GM21423 (cell line): ENCODE results near the gene COPS8.

Experiments used
- ATAC-seq: cut with Tn5 transposase; IDR thresholded peaks from one replicate; pipeline ENCODE4 v1.9.1; 2021; ENCODE audit warnings: mild to moderate bottlenecking, moderate library complexity; ENCODE audit not compliant: unreplicated experiment

The COPS8 gene

GRCh38 chr2:237130562-237131421, 45.1 kb downstream of the COPS8 start:
- no peak for ATAC-seq

GRCh38 chr2:237131749-237132533, 46.3 kb downstream of the COPS8 start:
- no peak for ATAC-seq

- no peak for ATAC-seq
Measured at GRCh38 chr2:237132799-237133198, 47.1 kb downstream of the COPS8 start.

DNA sequence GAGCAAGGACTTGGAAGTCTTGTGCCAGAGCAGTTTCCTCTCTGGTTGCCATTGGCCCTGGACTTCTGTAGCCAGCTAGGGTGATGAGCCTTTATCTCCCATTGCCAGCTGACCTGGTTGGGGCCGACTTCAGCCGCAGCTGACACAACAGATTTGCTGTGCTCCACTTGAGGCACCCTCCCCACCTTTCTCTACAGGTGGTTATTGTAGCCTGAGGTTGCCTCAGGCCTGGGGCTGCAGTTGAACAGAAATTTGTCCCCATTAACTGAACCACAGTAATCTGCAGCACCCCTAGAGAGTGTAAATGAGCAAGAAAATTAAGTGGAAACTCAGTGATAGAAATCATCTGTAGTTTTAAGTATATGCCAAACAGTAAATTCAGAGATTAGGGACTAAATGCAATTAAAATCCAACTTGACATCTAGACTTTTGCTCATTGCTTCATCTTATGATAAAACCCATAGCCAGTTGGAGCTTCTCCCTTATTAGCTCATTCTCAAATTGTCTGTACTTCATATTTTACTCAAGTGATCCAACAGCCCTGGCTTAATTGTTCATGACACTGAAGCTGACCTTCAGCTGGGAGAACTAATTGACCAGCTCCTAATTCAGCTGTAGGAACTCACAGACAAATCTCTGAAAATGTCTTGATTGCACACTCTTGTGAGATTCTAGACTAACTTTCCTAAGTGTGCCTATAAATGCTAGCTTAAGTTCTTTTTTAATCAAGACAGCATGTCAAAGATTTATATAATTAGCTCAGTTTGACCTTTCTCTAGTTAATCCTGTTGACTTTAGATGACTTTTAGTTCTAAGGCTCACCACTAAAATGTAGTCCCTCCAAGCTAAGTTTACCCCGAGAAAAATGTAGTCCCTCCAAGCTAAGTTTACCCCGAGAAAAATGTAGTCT, 48.9 kb downstream of the COPS8 start:
- no peak for ATAC-seq

DNA sequence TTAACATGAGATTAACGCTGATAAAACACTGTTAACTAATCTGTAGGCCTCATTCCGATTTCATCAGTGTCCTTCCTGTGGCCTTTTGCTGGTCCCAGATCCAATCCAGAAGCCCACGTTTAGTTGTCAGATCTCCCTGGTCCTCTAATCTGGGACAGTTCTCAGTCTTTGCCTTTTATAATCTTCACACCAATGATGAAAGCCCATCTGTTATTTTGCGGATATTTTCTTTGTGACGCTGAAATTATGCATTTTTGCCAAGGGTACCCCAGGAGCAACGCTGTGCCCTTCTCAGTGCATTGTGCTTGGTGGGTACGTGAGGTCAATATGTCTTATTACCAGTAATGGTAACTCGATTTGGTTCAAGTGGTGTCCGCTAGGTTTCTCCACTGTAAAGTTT, 51.1 kb downstream of the COPS8 start:
- ATAC-seq, result no peak

DNA sequence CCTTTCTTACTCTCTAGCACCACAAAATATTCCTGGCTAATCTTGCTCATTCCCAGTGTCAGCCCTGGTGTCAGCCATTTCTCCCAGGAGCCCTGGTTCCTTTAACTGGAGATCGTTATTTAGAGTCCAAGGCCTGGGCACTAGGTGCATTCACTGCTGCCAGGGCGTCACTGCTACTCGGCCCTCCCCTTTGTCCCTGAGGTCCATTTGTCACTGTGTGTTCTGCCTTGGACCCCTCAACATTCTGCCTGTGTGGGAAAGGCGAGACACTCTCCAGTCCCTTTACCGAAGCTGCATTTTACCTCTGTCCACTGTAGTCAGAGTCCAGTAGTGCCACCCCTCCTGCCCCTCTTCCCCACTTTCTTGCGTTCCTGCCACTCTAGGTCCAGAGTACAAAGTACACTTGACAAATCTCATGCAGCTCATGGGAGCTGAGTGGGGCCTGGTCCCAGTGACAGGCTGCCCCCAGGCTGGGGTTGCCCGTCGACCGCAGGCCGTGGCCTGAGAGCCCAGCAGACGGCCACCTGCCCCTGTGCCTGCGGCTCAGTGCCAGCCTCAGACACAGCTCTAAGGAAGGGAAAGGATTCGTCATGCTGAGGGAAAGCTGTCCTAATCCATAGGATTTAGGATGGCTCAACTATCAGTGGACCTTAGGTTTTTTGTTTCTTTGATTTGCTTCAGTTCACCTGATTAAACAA, 52.1 kb downstream of the COPS8 start:
- no peak for ATAC-seq

DNA sequence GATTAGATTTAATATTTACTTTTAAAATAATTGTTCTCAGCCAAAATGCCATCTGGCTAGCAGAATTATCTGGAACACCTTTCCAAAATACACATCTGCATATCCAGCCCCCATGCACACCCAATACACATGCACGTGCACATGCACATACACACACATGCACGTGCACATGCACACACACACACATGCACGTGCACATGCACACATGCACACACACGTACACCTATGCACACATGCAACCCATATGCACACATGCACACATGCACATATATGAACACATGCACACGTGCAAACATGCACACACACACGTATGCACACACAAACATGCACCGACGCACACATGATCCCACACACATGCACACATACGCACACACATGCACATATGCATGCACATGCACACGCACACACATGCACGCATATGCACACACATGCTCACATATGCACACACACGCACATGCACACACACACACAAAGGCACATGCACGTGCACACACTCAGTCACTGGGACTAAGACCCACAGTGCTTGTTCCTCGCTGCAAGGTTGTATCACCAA, 53.5 kb downstream of the COPS8 start:
- no peak for ATAC-seq

- ATAC-seq, result no peak
Measured at GRCh38 chr2:237140689-237141285, 55.1 kb downstream of the COPS8 start.

- ATAC-seq, result no peak
Measured at GRCh38 chr2:237141571-237142051, 55.9 kb downstream of the COPS8 start.

DNA sequence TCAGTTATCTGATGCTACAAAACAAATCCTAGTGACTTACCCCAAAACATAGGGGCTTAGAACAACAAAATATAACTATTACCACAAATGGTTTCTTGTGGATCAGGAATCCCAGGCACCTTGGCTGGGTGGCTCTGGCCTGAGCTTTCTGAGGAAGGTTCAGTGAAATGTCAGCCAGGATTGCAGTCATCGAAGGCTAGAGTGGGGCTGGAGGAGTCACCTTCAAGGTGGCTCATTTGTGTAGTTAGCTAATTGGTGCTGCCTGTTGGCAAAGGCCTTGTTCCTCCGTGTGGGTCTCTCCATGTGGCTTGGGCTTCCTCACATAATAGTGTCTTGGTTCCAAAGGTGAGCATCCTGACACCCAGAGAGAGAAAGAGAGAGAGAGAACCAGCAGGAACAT, 57.4 kb downstream of the COPS8 start:
- no peak for ATAC-seq

DNA sequence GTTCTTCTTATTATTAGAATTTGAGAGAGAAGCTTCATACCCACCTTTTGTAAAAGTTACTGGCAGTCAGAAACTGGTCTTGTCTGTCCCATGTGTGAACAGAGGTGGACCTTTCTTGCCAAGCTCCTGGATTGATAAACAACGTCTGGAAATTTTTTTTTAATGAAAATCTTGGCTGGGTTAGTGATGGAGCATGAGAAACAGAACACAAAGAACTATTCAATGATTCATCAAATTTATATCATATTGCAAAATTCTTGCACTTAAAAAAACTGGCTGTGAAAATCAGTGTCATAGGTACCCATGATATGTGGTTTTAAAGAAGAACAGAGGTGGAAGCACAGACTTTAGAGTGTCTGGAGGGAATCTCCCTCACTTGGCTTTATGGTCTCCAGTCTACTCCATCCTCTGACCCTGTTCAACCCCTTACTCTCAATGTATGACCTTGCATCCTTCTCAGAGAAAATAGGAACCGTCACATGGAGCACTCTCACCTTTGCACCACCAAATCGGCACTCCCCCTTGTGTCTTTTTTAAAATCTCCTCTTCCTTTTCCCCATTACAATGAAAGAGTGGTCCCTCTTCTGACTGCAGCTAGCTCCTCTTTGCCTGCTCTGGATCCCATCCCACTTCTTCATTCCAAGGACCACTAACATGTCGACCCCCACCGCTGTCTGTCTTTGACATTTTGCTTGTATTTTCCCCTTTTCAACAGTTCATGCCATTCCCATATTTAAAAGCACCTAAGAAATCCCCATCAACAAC, 58.2 kb downstream of the COPS8 start:
- no peak for ATAC-seq

DNA sequence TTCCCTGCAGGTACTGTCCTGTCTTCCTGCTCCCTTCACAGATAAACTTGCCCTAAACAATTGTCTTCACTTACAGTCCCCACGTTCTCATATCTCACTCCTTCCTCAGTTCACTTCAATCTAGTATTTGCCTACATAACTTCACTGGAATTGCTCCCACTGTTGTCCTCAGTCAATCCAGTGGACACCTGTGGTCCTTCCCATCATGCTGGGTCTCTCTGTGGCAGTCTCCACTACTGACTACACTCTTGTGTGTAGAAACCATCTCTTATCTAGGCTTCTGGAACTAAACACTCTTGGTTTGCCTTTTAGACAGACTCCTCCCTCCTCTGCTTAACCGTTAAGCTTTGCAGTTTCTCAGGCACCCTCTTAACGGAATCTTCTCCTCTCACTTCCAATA, 58.8 kb downstream of the COPS8 start:
- no peak for ATAC-seq

GRCh38 chr2:237147317-237147716, 61.6 kb downstream of the COPS8 start:
- ATAC-seq, result no peak

- no peak for ATAC-seq
Measured at GRCh38 chr2:237148624-237149023, 62.9 kb downstream of the COPS8 start.

- ATAC-seq, result no peak
Measured at GRCh38 chr2:237149425-237149824, 63.7 kb downstream of the COPS8 start.
